KMS-11 (cell line): ENCODE results near the gene ITPRIPL2.

Experiments
- H2AFZ ChIP-seq: fragments of 200-600 bp; sonication (generic); 2 replicates; pipeline ENCODE4 v1.6.1; 2016; ENCODE audit warnings: antibody characterized with exemption, mixed run types, low read depth
- H3K27ac ChIP-seq: fragments of 200-600 bp; sonication (generic); 2 replicates; pipeline ENCODE4 v1.6.1; 2016; ENCODE audit warnings: mild to moderate bottlenecking, mixed run types
- H3K27me3 ChIP-seq: fragments of 200-600 bp; sonication (generic); 2 replicates; pipeline ENCODE4 v1.6.1; 2017; ENCODE audit warnings: mild to moderate bottlenecking, low read depth, mixed run types, moderate library complexity; ENCODE audit not compliant: insufficient read depth
- H3K36me3 ChIP-seq: fragments of 200-600 bp; sonication (generic); 2 replicates; pipeline ENCODE4 v1.6.1; 2017; ENCODE audit warnings: mild to moderate bottlenecking, mixed run types; ENCODE audit not compliant: insufficient read depth
- H3K4me1 ChIP-seq: fragments of 200-600 bp; sonication (generic); 2 replicates; pipeline ENCODE4 v1.6.1; 2016; ENCODE audit warnings: mild to moderate bottlenecking, low read depth, mixed run types; ENCODE audit not compliant: poor library complexity, severe bottlenecking
- H3K4me2 ChIP-seq: fragments of 200-600 bp; sonication (generic); 2 replicates; pipeline ENCODE4 v1.7.0; 2016; ENCODE audit warnings: mild to moderate bottlenecking, mixed run types
- H3K4me3 ChIP-seq: fragments of 200-600 bp; sonication (generic); IDR thresholded peaks from 2 replicates; pipeline ENCODE4 v1.6.1; 2017; ENCODE audit warnings: low read depth, low read length, mixed read lengths; ENCODE audit not compliant: insufficient read depth
- H3K79me2 ChIP-seq: fragments of 200-600 bp; sonication (generic); 2 replicates; pipeline ENCODE4 v1.6.1; 2016; ENCODE audit warnings: low read depth, mixed run types; ENCODE audit not compliant: insufficient read depth
- H3K9ac ChIP-seq: fragments of 200-600 bp; sonication (generic); 2 replicates; pipeline ENCODE4 v1.6.1; 2016; ENCODE audit warnings: mild to moderate bottlenecking, mixed run types
- H4K20me1 ChIP-seq: fragments of 200-600 bp; sonication (generic); 2 replicates; pipeline ENCODE4 v1.6.1; 2016; ENCODE audit warnings: mild to moderate bottlenecking, mixed run types; ENCODE audit not compliant: insufficient read depth
- TF ChIP-seq, protein P1 (sequence below): fragments of 200-600 bp; sonication (generic); conservative IDR thresholded peaks from 2 replicates; pipeline ENCODE4 v1.6.1; 2017; ENCODE audit warnings: low read depth, mild to moderate bottlenecking, antibody characterized with exemption, low read length, moderate library complexity, mixed read lengths

The ITPRIPL2 gene

GRCh38 chr16:19115148-19116021 lies 1.6 kb downstream of the ITPRIPL2 start:
- Histone ChIP-seq H3K27ac (no peak overlapping the region), H3K4me2 (no peak overlapping the region), H3K9ac (no peak overlapping the region), H3K27me3 (no peaks in the 10 kb centered on the region), H3K4me3 (no peak overlapping the region), H3K79me2 (no peaks in the 10 kb centered on the region), H4K20me1 (no peaks in the 10 kb centered on the region), H3K36me3 (no peaks in the 10 kb centered on the region), H2AFZ (no peak overlapping the region), H3K4me1 (no peaks in the 10 kb centered on the region)
- TF ChIP-seq, protein P1, sequence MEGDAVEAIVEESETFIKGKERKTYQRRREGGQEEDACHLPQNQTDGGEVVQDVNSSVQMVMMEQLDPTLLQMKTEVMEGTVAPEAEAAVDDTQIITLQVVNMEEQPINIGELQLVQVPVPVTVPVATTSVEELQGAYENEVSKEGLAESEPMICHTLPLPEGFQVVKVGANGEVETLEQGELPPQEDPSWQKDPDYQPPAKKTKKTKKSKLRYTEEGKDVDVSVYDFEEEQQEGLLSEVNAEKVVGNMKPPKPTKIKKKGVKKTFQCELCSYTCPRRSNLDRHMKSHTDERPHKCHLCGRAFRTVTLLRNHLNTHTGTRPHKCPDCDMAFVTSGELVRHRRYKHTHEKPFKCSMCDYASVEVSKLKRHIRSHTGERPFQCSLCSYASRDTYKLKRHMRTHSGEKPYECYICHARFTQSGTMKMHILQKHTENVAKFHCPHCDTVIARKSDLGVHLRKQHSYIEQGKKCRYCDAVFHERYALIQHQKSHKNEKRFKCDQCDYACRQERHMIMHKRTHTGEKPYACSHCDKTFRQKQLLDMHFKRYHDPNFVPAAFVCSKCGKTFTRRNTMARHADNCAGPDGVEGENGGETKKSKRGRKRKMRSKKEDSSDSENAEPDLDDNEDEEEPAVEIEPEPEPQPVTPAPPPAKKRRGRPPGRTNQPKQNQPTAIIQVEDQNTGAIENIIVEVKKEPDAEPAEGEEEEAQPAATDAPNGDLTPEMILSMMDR: no peak

GRCh38 chr16:19116711-19117449 lies 3.1 kb downstream of the ITPRIPL2 start:
- Histone ChIP-seq H2AFZ (no peak overlapping the region), H3K27me3 (no peaks in the 10 kb centered on the region), H3K79me2 (no peaks in the 10 kb centered on the region), H3K4me3 (no peak overlapping the region), H3K27ac (no peak overlapping the region), H3K4me1 (no peaks in the 10 kb centered on the region), H3K36me3 (no peaks in the 10 kb centered on the region), H4K20me1 (no peaks in the 10 kb centered on the region), H3K4me2 (no peak overlapping the region), H3K9ac (no peak overlapping the region)
- TF ChIP-seq, protein P1: no peak

GRCh38 chr16:19118938-19119431 lies 5.2 kb downstream of the ITPRIPL2 start:
- Histone ChIP-seq H3K9ac (no peak overlapping the region), H4K20me1 (no peaks in the 10 kb centered on the region), H3K4me1 (no peaks in the 10 kb centered on the region), H3K36me3 (no peaks in the 10 kb centered on the region), H2AFZ (no peak overlapping the region), H3K4me3 (no peak overlapping the region), H3K4me2 (no peak overlapping the region), H3K27ac (no peak overlapping the region), H3K27me3 (no peaks in the 10 kb centered on the region), H3K79me2 (no peaks in the 10 kb centered on the region)
- TF ChIP-seq, protein P1: no peak

- Histone ChIP-seq H3K4me2 (no peak overlapping the region), H3K4me3 (no peak overlapping the region)
Measured at GRCh38 chr16:19119564-19119963, 5.8 kb downstream of the ITPRIPL2 start.

More at GRCh38 chr16:19119564-19119963, 5.8 kb downstream of the ITPRIPL2 start:
- Histone ChIP-seq H3K36me3 (no peaks in the 10 kb centered on the region), H4K20me1 (no peaks in the 10 kb centered on the region), H2AFZ (no peak overlapping the region), H3K9ac (no peak overlapping the region), H3K4me1 (no peaks in the 10 kb centered on the region), H3K27me3 (no peaks in the 10 kb centered on the region), H3K79me2 (no peaks in the 10 kb centered on the region), H3K27ac (no peak overlapping the region)
- TF ChIP-seq, protein P1: no peak
